ENCODE data around the gene WDR37.

WDR37 gene

DNA sequence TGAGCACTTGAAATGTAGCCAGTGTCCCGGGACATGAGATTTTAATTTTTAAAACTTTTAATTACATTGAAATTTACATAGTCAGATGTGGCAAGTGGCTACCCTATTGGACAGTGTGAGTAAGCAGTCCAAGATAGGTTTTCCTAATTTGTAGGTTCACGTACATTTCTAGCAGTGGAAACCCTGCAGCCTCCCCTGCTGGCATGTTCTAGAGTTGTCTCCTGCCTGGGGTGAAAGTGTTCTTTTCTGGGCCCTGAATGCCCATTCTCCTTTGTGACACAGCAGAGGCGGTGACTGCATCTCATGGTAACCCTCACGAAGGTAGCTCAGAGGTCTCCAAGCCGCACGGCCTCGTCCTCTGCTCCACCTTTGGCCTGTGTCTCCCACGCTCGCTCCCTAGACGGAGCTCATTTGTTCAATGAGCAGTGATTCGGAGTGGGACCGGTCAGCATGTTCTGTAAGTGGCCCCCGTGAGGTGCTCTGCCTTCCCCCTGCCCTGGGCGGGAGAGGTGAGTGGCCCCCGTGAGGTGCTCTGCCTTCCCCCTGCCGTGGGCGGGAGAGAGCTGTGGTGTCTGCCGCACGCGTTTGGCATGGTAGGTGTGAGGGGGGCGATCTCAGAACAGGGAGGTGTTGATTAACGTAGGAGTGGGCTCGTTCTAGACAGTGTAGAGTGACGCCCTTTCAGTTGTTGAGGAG, 18.0 kb downstream of the WDR37 start:
- DNase-seq (ENCODE audit: low read depth) = no peak

DNA sequence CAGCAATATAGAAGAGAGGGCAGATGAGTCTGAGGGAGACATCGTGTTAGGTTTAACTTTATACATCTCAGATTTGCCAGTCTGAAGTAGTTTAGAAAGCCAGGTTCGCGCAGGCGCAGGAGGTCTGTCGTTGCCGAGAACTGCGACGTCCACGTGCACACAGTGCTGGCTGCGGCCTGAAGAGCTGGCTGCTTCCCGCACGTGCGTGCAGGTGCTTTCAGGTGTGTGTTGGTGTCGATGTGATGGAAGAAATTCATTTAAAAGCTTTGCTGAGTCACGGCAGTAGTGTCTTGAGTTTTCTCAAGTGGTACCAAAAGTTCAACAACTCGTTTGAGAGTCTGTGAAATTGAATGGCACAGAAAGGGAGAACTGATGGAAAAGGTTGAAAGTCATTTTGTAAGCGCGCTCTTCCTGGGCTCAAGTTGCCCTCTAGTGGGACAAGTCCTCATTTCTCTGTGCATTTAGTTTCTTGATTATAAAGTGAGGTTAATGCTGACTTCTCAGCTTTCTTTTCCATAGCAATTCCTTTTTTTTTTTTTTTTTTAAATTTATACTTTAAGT, 18.6 kb downstream of the WDR37 start:
- DNase-seq (ENCODE audit: low read depth) = peak; percentile 36

DNA sequence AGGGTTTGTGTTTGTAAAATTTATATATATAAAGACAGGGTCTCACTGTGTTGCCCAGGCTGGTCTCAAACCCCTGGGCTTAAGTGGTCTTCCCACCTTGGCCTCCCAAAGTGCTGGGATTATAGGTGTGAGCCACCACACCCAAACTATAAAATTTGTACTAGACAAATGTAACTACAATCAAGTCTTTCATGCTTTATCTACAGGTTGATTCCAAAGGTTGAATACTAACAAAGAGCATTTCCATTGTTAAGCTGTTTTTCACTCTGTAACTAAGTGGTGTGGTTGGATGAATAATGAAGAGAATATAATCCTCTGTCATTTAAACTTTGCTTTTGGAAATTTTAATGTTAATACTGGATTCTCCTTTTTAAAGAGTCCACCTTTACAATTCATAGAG, 22.5 kb downstream of the WDR37 start:
- DNase-seq (ENCODE audit: low read depth) = no peak

DNA sequence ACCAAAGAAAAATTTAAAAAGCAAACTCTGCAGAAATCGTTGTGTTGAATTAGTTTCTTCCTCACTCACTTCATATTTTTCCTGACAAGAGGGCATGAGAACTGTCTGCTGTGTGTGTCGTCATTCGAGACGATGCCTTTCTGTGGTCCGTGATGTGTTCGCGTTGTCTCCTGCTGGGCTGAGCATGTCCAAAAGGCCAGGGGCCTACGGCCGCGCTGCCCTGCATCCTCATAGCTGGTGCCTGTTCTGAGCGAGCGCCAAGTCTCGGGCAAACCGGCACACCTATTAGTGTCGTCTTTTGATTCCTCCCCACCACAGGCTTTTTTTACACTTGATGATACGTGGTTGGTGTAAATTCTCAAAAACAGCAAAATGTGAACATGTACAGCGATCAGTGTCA, 27.4 kb downstream of the WDR37 start:
- no peak for DNase-seq (ENCODE audit: low read depth)

DNA sequence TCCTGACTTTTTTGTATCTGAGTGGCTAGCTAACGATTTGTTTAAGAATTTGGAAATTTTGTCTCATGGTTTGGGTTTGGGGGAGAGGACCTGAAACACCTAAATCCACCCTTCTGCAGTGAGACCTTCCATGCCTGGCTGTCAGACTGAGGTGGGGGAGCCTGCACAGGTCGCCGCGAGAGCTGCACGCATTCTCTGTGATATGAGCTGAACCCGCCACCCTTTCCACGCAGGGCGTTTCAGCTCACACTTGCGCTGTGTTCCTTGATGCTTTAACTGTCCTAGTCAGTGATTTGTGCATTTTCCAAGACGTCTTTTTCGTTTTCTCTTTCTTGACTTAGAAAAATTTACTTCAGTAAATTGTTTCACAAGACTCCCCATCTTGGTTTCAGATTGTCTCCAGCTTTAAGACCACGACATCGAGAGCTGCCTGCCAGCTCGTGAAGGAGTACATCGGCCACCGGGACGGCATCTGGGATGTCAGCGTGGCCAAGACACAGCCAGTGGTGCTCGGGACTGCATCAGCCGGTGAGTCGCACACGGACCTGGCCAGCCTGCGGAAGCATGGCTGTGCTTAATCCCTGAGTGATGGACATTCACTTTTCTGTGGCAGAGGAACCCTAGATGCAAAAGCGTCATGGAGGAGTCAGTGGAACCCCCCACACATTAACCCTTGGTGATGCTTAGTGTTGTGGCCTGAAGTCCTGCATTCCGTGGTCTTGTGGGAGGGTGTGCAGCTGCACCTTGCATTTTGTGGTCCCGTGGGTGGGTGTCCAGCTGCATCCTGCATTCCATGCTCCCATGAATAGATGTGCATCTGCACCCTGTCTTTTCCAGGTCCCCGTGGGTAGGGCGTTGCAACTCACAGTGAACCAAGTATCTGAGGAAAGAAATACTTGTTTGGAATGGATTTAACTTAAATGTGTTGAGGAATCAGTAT, 28.1 kb downstream of the WDR37 start:
- no peak for DNase-seq (ENCODE audit: low read depth)

DNA sequence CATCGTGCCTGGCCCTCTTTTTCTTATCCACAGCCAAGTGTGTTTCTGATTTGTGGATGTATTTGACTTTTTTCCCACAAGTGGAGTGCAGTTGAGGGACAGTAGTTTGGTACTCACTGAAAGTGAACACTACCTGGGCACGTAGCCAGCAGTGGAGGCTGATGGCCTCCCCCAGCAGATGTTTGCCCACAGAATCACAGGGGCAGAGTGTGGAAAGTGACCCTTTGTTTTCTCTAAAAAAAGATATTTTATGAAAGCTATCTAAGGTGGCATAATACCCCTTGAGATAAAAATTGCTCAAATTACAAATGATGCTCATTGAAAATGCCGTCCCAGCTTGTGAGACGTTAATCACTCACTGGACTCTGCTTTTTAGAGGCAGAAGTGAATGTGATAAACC, 29.1 kb downstream of the WDR37 start:
- DNase-seq (ENCODE audit: low read depth) = no peak

DNA sequence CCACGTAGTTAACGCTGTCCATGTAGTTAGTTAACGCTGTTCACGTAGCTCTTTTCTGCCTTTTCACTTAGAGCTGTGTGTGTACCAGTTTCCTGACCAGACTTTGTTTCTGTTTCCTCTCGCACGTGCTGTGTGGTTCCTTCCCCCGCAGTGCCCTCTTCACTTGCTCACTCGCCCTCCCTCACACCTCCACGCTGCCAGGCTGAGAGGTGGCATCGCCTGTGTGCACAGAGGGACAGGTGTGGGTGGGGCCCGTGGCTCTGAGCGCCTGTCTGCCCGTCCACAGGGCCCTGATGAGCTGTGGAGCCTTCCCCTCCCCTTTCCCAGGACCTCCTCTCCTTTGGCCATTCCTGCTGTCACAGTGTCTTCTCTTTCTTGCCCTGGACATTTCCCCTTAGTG, 30.6 kb downstream of the WDR37 start:
- no peak for DNase-seq (ENCODE audit: low read depth)

DNA sequence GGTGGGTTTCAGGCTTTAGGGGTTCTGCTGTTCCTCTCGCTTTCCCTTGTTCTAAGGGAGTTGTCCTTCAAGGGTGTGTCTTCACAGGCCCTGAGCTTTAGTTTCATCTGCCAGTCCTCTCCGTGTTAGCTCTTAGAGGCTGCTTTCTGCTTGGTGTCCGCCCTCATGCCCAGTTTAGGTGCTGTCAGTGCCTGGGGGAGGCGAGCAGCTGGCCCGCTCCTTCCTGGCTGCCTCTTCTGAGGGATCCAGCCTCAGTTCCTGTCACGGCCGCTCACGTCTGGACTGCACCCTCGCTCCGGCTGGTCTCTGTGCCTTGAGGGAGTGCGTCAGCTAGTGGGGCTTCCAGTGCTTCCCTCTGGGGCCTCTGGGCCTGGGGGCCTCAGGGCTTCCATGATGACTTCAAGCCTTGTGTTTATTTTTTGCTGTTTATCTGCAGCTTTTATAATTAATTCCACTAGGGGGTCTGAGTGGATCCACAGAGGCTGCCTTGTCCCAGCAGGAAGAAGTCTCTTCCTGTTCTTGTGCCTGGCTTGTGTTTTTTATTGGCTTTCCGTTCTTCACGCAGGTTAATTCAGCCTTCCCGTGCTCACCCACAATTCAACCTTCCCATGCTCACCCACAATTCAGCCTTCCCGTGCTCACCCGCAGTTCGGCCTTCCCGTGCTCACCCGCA, 33.0 kb downstream of the WDR37 start:
- no peak for DNase-seq (ENCODE audit: low read depth)

DNA sequence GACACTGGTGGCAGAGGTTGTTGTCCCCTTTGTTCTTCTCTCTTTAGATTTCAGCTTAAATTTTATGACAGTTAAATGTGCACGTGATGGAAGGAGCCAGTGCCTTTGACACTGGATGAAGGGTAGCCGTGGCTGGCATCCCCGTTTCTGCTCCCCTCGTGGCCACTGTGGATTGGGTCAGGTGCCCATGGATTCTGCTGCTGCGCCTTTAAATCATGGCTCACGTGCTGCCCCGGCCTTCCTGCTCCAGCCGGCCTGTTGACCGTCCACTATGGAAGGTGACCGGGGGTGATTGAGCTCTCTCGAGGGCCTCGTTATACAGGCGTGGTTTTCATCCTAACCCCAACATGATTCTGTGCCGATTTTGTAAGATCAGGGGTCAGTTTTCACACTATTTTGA, 34.5 kb downstream of the WDR37 start:
- no peak for DNase-seq (ENCODE audit: low read depth)

DNA sequence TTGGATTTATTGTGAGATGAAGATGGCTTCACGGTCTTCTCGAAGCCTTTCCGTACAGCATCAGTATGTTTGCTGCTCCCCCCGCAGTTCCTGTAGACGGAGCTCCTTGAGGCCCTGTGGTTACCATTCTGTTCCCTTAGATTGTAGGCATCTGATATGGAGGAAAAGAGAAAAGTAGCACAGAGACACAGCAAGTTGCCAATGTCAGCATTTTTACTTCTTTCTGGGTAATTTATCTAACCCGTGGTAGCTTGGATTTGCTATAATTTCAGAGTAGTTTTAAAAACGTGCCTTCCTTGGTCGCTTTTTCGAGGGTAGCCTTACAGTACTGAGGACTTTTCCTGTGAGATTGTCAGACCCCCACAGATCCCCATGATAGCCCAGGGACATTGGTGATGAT, 37.5 kb downstream of the WDR37 start:
- no peak for DNase-seq (ENCODE audit: low read depth)

DNA sequence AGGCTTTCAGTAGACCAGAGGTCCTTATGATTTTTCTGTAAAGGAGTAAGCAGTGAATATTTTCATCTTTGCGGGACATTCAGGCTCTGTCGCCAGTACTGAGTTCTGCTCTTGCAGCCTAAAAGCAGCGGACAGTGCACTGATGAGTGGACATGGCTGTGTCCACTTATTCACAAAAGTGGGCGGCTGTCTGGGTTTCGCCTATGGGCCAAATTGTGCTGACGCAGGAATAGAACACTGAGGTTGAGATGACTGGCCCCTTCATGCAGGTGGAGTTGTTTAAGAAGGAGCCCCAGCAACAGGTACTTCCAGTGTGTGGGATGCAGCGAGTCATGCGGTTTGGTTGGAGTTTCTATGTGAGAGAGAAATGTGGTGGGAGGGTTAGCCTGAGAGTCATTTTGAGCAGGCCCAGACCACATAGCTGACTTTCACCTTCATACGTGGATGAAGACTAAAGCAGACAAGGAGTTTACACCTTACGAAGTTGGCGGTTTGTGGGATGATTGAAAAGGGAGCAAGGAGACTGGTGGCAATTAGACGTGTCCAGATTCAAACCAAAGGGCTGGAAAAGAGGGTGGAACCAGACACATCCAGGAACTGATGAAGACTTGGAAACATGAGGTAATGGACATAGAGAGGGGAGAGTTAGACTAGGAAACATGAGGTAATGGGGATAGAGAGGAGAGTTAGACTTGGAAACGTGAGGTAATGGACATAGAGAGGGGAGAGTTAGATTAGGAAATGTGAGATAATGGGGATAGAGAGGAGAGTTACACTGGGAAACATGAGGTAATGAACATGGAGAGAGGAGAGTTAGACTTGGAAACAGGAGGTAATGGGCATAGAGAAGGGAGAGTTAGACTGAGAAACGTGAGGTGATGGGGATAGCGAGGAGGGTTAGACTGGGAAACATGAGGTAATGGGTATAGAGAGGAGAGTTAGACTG, 38.2 kb downstream of the WDR37 start:
- no peak for DNase-seq (ENCODE audit: low read depth)

DNA sequence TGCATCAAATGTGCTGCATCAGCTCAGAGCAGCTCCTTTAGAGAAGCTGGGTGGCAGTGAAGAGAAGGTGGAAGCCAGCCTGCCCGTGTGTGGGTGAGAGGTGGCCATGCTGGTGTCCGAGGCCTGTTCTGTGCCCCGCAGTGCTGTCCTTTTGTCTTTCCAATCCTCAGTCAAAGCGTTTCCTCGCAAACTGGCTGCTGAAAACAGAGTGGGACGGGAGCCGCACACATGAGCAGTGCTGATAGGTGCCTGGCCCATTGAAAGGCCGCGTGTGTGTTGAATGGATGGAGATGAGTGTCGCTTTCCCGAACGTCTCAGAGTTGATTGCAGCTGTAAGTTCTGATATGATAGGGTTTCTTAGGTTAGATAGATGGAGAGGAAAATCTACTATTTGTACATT, 39.3 kb downstream of the WDR37 start:
- no peak for DNase-seq (ENCODE audit: low read depth)

DNA sequence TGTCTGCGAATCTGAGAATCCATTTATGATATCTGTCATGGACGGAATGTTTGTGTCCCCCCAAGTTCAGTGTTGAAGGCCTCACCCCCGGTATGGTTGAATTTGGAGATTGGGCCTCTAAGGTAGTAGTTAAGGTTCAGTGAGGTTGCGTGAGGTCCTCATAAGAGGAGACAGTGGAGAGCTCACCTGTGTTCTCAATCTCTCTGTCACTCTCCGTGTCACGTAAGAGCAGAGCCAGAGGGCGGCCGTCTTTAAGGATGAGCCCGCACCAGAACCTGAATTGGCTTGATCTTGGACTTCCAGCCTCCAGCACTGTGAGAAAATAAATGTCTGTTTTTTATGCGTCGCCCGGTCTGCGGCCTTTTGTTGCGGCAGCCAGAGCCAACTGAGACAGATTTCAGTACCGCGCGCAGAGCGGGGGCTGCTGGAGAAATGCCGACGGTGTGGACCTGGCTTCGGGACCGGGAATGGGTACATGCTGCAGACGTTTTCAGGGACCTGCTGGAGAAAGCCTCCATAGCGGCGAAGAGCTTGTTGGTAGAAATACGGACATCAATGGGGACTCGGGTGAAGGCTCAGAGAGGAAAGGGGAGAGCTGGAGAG, 40.2 kb downstream of the WDR37 start:
- no peak for DNase-seq (ENCODE audit: low read depth)

DNA sequence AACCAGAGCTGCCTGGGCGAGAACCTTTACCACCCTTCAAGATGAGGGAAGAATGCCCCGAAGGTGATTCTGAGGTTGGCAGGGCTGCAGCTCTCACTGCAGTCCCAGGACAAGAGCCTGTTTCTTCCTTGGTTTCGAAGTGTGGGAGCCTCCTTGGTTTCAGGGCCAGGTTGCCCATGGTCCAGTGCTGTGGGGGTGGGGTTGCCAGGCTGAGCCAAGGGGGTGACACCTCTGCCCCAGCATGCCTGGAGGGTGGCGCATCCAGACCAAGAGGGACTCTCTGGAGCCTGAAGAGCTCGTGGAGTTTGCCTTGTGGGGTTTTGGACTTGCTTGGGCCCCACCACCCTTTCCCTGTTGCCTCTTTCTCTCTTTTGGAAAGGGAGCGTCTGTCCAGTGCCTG, 41.3 kb downstream of the WDR37 start:
- DNase-seq (ENCODE audit: low read depth) = no peak

DNA sequence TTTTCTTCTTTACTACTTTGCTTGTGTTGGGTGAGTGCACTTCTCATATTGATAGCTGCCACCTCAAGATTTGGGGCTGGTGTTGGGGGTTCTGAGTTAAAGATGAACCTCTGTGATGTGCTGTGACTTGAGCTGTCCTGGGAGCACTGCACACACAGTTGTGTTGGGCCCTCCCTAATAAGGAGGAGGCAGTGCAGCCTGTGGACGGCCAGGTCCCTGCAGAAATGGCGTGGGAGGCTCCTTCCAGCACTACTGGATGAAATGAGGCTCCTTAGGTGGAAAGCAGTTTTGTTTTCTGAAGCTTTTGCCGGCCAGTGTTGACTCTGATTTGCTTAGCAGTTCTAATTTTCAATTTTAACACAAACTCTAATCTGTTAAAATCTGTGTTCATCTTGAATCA, 44.0 kb downstream of the WDR37 start:
- no peak for DNase-seq (ENCODE audit: low read depth)

DNA sequence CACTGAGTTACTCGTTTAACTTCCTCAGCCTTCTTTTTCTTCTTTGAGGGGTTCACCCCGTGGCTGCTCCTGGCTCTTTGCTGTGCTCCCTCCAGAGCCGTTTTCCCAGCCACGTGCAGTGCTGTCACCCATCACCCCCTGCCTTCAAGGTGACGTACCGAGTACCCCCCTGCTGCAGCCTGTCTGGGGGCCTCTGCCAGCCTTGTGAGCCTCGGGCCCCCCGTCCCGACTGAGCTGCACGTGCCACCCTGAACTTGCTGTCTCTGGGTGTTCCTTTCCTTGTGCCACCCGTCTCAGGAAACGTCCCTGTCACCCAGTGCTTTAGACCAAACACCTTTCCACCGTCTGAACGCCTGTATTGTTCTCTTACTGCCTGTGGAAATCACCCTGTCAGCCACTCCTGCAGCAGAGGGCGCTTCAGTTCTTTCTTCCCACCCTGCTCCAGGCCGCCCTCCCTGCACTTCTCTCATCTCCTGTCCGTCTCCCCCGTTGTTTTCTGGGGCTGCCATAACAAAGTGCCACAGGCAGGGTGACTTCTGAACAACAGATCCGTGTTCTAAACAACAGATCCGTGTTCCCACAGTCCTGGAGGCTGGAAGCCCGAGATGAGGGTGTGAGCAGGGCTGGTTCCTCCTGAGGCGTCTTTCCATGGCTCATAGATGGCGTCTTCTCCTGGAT, 44.6 kb downstream of the WDR37 start:
- no peak for DNase-seq (ENCODE audit: low read depth)

DNA sequence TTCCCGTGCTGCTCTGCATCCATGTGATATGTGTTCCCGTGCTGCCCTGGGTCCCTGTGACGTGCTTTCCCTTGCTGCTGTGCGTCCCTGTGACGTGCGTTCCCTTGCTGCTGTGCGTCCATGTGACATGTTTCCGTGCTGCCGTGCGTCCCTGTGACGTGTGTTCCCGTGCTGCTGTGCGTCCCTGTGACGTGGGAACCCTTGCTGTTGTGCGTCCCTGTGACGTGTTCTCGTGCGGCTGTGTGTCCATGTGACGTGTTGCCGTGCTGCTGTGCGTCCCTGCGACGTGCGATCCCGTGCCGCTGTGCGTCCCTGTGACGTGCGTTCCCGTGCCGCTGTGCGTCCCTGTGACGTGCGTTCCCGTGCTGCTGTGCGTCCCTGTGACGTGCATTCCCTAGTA, 45.8 kb downstream of the WDR37 start:
- no peak for DNase-seq (ENCODE audit: low read depth)

DNA sequence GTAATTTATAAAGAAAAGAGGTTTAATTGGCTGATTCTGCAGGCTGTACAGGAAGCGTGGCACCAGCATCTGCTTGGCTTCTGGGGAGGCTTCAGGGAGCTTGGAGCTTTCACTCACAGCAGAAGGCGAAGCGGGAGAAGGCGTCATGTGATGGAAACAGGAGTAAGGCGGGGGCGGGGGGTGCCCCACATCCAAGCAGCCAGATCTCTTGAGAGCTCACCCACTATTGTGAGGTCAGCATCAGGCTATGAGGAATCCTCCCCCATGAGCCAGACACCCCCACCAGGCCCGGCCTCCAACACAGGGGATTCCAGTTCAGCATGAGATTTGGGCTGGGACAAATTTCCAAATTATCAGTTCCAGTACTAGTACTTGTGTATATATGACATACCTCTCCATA, 46.2 kb downstream of the WDR37 start:
- DNase-seq (ENCODE audit: low read depth) = no peak

DNA sequence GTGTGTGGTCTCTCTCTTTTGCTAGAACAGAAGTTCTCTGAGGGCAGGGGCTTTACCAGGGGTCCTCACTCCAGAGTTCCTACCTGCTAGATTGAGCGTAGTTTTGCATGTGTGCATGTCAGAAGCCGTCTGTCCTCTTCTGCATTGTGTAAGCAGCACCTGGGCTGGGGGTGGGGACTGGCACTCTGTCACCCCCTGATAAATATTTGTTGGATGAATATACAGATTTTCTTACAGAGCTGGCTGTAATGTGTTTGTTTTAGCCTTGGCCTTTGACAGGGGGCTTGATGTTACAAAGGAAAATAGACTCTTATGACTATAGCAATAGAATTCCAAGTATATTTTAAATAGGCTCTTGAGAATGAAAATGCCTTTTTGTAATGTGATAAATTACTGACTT, 46.6 kb downstream of the WDR37 start:
- no peak for DNase-seq (ENCODE audit: low read depth)

DNA sequence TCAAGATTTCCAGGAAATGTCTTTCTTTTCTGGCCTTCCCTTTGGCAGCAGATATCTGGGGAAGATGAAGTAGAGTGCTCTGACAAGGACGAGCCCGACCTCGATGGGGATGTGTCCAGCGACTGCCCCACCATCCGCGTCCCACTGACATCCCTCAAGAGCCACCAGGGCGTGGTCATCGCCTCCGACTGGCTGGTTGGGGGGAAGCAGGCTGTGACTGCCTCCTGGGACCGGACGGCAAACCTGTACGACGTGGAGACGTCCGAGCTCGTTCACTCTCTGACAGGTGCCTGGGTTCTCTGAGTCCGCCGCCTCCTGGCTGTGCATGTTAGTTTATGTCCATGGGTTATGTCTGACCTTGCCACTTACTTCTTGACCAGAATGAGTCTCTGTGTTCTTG, 47.4 kb downstream of the WDR37 start:
- DNase-seq (ENCODE audit: low read depth) = no peak

DNA sequence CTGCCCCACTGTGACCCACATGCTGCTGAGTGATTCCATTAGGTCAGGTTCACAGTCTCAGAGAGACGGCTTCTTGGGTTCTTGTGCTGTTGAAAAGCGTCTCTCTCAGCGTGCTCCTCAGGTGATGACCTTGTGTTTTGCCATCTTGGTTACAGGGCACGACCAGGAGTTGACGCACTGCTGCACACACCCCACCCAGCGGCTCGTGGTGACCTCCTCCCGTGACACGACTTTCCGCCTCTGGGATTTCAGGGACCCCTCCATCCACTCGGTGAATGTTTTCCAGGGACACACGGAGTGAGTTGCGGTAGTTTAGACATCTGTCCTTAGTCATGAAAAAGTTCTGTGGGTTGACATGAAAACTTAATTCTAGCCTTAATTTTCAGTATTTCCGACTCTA, 48.8 kb downstream of the WDR37 start:
- no peak for DNase-seq (ENCODE audit: low read depth)
